HT-29 (cell line): ENCODE results near the gene NOL11. TPM values are rescaled to one million over a fixed set of nuclear protein-coding genes. Genes with fewer than 3 reads are reported as not detected.
"Not testable (repeated sequence)": the region's sequence is repeated elsewhere in the genome, so short reads cannot be mapped to it uniquely, and the experiment has no call there.

Source experiments
- DNase-seq: peaks from one replicate; pipeline ENCODE4 v3.0.0-alpha.2; 2015; ENCODE audit warnings: low spot score
- total RNA-seq: library from RNA; depleted of rRNA; stranded (reverse); fragments of >200 nt; shearing (Covaris generic); gene quantifications from 2 replicates; pipeline ENCODE4 v1.2.3, GENCODE V29; 2014

NOL11 gene
- total RNA-seq, 1 experiment from 2014 or later, result 37.6 TPM

DNA sequence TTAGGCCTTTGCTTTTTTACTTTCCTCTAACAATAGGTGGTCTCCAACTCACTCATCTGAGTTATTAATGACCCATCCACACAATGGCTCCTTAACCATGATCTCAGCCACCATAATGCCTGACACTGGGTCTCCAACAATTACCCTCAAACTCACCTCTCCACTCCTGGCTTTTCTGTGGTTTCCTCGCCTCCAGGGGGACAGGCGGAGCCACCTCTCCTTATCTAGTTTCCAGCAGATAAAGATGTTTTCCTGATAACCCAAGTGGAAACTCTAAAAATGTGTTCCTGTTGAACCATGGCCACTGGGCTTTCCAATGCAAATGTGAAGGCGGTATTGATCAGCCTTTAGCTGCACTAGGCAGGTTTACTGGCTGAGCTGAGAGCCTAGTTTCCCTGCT lies 9.4 kb upstream of the NOL11 start:
- no peak for DNase-seq

DNA sequence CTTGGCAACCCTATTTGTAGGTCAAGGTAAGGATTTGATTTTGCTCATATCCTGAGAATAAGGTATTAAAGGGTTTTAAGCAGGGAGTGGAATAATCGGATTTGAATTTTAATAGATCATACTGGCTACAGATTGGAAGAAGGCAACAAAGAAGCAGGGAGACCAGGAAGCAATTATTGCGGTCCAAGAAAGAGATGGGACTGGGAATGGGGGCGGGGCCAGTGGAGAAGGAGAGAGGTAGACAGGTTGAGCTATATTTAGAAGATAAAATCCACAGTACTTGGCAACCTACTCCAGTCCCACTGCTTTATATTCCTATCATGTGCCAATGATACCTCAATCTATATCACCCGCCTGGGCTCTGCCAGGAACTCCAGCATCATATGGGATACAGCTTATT lies 5.8 kb upstream of the NOL11 start:
- DNase-seq, result no peak

GRCh38 chr17:67712375-67712774 lies 5.4 kb upstream of the NOL11 start:
- DNase-seq, result no peak

DNA sequence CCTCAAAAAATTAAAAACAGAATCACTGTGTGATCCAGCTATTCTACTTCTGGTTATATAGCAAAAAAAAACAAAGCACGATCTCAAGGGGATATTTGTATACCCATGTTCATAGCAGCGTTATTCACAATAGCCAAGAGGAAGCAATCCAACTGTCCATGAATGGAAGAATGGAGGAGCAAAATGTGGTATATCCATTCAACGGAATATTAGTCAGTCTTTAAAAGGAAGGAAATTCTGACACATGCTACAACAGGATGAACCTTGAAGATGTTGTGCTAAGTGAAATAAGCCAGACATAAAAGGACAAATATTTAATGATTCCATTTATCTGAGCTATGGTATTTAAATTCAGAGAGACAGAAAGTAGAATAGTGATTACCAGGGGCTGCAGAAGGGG lies 4.6 kb upstream of the NOL11 start:
- DNase-seq, result no peak

GRCh38 chr17:67716405-67716798 lies 1.3 kb upstream of the NOL11 start:
- DNase-seq, result no peak

DNA sequence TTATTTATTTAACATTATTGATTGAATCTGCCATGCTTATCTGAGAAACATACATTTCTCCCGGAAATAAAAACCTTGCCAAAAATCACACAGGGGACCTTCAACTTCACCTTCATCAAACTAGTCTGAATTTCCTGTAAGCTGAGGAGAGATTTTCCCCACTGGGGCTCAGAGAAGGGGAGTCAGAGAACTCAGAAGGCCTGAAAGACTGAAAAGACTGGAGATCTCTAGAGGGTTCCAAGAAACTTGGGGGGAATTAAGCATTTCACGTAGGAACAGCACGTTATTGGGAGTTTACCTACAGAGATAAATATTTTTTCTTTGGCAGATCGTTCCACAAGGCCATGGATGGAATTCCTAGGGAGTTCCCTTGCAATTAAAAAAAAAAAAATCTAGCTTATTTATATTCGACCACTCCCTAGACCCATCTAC lies 528 bp upstream of the NOL11 start:
- DNase-seq, result no peak

DNA sequence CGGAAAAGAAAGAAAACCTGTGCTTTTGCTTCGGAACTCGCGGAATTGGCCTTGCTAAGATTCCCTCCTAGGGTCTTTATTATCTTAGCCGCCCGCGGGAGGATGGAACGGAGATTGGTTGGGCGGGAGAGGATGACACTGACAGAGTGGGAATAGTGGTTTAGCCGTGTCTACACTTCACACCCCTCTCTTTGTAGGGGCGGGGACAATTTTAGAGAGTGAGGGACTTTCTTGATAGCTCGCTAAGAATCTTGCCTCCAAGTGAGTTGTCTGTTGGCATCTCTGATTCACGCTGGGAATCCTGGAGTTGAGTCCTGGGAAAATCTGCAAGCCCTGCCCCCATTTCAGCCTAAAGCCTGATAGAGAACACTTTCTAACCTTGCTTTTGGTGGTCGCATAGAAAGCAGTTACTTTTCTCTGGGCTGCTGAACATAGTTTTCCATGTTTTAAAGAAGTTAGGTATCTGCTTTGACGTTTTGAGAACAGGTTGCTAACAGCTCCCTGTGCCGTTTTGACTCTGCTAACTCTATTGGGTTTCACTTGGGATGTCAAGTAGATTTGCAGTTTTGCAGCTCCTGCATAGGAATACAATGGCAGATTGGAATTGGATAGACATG lies 697 bp downstream of the NOL11 start:
- no peak for DNase-seq

DNA sequence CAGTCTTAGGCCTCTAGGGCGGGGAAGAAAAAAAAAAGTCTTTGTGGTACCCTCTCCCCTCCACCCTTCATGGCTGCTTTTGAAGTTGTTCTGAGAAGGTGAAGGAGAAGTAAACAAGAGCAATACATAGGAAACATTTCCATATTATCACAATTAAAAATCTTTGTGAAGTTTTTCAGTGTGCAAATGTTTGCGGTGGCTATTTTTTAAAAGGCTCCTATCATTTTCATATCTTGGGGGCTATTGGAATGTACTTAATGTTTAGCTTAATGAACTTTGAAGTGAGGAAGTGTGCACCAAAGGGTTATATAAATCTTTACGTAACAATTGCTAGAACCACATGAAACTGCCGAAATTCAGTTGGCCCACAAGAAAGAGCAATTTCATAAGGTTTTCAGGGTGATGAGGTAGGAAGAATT lies 7.6 kb downstream of the NOL11 start:
- no peak for DNase-seq

DNA sequence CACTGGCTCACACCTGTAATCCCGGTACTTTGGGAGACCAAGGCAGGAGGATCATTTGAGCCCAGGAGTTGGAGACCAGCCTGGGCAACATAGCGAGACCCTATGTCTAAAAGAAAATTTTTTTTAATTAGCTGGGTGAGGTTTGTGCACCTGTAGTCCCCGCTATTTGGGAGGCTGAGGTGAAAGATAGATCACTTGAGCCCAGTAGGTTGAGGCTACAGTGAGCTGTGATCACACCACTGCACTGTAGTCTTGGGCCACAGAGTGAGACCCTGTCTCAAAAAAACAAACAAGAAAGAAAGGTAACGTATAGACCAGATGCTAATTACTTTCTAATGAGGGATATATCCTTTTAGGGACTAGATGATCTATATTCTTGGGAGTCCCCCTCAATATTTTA lies 8.1 kb downstream of the NOL11 start:
- no peak for DNase-seq

DNA sequence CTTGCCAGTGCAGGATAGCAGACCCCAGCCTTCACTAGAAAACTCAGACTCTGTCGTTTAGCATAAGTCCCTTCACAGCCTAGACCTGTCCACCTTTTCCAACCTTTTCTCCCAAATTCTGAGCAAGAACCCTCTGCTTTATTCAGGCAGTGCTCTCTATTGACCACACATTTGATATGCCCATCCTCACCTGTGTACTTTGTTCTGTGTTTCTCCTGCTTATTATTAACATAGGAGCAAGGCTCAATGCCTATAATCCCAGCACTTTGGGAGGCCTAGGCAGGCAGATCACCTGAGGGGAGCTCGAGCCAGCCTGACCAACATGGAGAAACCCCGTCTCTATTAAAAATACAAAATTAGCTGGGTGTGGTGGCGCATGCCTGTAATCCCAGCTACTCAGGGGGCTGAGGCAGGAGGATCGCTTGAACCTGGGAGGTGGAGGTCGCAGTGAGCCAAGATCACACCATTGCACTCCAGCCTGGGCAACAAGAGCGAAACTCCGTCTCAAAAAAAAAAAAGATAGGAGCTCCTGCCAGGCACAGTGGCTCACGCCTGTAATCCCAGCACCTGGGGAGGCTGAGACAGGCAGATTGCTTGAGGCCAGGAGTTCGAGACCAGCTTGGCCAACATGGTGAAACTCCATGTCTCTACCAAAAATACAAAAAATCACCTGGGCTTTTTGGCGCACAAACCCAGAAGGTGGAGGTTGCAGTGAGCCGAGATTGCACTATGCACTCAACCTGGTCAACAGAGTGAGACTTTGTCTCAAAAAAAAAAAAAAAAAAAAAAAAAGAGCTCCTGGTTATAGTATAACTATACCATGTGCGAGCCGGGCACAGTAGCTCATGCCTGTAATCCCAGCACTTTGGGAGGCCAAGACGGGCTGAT lies 9.7 kb downstream of the NOL11 start:
- not testable (repeated sequence) for DNase-seq

DNA sequence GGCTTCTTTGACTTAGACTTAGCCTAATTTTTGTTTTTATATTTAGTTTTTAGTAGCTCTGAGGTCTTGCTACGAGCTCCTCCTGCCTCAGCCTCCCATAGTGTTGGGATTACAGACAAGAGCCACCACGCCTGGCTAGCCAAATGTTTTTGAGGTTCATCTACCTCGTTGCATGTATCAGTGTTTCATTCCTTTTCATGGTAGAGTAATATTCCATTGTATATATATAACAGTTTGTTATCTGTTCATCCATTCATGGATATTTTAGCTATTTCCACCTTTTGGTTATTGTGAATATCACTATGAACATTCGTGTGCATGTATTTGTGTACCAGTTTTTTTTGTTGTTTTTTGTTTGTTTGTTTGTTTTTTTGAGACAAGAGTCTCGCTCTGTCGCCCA lies 12.2 kb downstream of the NOL11 start:
- no peak for DNase-seq

DNA sequence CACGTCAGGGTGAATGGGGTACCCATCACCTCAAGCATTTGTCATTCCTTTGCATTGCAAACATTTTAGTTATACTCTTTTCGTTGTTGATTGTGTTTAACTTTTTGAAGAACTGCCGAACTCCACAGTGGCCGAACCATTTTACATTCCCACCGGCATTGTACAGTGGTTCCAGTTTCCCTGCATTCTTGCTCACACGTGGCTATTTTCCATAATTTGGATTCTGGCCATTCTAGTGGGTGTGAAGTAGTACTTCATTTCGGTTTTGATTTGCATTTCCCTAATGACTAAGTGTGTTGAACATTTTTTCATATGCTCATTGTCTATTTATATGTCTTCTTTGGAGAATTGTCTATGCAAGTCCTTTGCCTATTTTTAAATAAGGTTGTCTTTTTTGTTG lies 13.0 kb downstream of the NOL11 start:
- DNase-seq, result no peak

DNA sequence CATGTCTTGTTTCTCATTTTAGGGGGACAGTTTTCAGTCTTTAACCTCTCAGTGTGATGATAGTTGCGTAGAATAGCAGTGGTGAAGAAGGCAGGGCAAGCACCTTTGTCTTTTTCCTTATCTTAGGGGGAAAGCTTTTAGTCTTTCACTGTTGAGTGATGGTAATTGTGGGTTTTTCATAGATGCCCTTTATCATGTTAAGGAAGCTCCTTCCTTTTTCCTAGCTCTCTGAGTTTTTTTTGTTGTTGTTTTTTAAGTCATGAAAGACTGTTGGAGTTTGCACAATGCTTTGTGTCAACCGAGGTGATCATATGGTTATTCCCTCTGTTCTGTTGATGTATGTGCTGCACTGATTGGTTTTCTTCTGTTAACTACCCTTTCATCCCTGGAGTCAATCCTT lies 15.7 kb downstream of the NOL11 start:
- no peak for DNase-seq

GRCh38 chr17:67737145-67737544 lies 19.4 kb downstream of the NOL11 start:
- no peak for DNase-seq

GRCh38 chr17:67742025-67742424 lies 24.3 kb downstream of the NOL11 start:
- DNase-seq, result no peak

DNA sequence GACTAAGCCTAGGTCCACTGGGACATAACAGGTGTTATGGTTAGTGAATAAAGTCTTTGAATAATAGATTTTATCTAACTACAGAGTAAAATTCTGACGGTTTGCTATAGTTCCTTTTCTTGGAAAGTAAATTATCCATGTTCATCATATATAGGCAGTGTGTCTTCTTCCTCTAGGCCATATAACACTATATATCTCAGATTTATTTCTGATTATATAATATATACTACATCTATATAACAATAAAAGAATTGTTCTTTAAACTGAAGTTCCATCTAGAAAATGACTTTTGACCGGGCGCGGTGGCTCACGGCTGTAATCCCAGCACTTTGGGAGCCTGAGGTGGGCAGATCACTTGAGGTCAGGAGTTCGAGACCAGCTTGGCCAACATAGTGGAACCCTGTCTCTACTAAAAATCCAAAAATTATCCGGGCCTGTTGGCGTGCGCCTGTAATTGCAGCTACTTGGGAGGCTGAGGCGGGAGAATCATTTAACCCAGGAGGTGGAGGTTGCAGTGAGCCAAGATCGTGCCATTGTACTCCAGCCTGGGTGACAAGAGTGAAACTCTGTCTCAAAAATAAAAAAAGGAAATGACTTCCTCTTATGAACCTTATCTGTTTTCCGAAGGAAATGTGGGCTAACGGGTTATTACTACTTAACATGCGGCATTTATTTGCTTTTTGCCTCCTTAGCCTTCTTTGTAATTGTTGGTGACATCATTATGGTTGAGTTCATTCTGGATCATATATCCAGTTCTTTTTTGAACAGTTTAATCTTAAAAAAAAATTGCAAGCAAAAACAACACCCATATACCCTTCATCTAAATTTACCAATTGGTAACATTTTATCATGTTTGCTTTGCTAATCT lies 29.2 kb downstream of the NOL11 start:
- DNase-seq, result no peak

GRCh38 chr17:67747681-67748235 lies 30.0 kb downstream of the NOL11 start:
- DNase-seq, result no peak

DNA sequence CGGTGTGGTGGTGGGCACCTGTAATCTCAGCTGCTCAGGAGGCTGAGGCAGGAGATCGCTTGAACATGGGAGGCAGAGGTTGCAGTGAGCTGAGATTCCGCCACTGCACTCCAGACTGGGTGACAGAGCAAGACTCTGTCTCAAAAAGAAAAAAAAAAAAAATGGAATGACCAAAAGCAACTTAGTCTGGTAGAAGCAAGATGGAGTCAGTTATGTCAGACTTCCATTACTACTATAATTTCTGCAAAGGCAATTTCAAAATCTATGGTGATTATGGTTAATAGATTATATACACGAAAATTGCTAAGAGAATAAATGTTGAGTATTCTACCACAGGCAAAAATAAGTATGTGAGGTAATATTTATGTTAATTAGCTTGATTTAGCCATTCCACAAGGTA lies 32.3 kb downstream of the NOL11 start:
- no peak for DNase-seq

DNA sequence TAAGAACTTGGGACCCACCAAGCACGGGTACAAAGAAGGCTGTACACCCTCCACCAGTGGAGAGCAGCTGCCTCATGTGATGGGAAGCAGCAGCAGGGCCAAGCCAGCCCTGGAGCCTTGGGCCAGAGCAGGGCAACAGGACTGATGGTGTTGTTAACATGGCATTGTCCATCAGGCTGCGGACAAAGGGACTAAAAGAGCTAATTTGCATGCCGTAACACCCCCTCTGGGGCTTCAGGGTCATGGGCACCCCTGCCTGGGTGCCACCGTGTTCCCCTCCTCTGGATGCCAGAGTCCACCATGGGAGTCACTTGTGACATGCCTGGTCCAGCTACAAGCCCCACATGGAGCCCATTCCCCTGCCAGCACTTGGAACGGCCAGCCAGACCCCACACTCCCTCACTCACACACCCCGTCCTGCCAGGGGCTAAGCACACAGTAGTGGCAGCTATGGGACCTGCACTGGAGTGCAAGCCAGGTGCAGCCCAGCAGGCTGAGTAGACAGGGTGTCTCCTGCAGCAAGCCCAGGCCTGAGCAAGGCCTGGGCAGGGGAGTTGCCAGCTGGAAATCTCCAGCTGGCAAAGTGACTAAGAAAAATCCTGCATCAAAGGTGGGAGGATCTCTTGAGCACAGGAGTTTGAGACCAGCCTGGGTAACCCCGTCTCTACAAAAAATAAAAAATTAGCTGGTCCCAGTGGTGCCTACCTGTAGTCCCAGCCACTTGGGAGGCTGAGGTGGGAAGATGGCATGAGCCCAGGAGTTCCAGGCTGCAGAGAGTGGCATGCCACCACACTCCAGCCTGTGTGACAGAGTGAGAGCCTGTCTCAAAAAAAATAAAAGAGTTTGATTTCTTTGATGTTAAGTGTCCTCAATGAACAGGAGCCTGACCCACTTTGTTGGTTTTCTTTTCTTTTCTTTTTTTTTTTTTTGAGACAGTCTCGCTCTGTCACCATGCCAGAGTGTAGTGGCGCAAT lies 33.7 kb downstream of the NOL11 start:
- no peak for DNase-seq

DNA sequence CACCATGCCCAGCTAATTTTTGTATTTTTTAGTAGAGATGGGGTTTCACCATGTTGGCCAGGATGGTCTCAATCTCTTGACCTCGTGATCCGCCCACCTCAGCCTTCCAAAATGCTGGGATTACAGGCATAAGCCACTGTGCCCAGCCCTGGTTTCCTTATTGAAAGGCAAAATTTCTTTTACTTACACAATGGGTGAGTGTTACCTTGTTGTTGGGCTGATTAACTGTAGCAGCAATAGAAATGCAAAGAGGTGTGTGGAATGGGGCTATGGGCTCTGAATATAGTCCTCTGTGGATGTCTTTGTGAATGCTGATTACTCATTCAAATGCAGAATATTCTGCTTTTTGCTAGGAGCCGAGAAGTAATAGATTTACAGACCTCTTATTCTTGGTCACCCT lies 34.4 kb downstream of the NOL11 start:
- DNase-seq, result not testable (repeated sequence)

- no peak for DNase-seq
These were observed 35.3 kb downstream of the NOL11 start for GRCh38 chr17:67753026-67753425.
